Measurements from ENCODE around the gene PAH.

DNA sequence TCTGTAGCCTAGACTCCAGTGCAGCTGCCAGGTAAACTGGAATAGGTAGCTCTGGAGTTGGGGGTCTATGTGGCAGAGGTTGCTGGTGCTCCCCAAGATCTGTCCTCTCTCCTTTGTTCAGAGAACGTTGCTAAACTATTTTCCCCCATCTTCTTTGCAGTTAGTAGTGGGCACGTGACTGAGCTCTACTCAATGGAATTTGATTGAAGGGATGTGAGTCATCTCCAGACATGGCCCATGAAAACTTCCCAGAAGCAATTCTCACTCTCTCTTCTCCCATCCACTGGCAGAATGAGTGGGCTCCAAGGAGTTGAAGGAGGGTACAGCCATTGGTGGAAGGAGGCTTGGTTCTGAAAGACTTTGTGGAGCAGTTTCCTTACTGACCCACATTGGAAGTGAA lies 44.0 kb downstream of the PAH start:
- TF ChIP-seq, protein P1, sequence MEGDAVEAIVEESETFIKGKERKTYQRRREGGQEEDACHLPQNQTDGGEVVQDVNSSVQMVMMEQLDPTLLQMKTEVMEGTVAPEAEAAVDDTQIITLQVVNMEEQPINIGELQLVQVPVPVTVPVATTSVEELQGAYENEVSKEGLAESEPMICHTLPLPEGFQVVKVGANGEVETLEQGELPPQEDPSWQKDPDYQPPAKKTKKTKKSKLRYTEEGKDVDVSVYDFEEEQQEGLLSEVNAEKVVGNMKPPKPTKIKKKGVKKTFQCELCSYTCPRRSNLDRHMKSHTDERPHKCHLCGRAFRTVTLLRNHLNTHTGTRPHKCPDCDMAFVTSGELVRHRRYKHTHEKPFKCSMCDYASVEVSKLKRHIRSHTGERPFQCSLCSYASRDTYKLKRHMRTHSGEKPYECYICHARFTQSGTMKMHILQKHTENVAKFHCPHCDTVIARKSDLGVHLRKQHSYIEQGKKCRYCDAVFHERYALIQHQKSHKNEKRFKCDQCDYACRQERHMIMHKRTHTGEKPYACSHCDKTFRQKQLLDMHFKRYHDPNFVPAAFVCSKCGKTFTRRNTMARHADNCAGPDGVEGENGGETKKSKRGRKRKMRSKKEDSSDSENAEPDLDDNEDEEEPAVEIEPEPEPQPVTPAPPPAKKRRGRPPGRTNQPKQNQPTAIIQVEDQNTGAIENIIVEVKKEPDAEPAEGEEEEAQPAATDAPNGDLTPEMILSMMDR (IDR thresholded peaks at IDR 0.05) = no peak
- TF ChIP-seq POLR2A (IDR thresholded peaks at IDR 0.05) (no peak), EP300 (IDR thresholded peaks at IDR 0.05) (no peak)
